CD4-positive, alpha-beta T cell treated with Interleukin-2 at 100 ng/mL for 4 hours (primary cell): ENCODE measurements around the gene RAB5IF.
A peak's percentile ranks its signal among the peaks of the same experiment; 100 is the strongest.
"Not testable (repeated sequence)": the region's sequence is repeated elsewhere in the genome, so short reads cannot be mapped to it uniquely, and the experiment has no call there.

ENCODE experiments used
- DNase-seq: peaks from one replicate; pipeline ENCODE4 v3.0.0-alpha.2; 2020; ENCODE audit warnings: low spot score

The RAB5IF gene

DNA sequence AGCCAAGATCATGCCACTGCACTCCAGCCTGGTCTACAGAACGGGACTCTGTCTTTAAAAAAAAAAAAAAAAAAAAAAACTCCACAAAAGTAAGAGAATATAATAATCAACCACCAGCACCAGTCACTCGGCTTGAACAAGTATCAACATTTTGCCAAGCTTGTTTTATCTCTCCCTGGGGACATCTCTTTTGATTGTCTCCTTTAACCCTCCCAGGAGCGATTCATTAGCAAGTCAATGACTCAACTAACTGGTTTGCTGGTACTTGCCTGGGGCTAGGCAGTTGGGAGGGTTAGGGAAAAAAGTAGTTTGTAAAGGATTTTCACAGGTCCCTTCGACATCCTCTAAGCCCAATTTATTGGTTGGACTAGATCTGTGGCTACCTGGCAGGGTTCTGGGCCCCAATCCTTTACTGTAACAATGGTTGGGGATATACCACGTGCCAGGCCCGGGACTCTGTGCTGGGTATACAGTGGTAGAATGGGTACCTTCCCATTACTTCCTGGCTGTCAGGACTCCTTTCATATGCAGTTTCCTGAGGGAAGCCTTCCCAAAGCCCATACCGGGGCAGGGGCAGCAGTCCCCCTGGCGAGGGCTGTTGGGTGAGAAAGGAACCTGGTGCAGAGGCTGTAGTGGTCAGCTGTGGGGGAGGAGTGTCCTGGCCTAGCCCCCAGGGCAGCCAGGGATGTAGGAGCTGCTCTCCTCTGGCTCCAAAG is 20.0 kb upstream of the RAB5IF start:
- no peak for DNase-seq

DNA sequence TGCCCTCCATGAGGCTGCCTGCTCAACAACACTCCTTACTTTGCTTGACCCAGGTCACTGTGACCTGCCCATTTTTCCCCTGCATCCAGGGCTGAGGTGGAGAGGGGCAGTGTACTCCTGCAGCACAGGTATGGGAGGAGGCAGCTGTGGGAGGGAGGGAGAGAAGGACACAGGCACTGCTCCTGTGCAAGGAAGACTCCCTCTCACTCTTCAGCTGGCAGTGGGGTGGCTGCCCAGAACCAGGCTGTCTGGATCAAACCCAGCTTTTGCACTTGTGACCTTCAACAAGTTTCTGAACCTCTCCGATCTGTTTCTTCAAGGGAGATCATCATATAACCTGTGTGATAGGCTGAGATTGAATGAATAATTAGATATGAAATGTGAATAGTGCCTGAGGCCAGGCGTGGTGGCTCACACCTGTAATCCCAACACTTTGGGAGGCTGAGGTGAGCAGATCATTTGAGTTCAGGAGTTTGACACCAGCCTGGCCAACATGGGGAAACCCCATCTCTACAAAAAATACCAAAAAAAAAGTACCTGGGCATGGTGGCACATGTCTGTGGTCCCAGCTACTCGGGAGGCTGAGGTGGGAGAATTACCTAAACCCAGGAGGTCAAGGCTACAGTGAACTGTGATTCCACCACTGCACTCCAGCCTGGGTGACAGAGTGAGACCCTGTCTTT is 18.1 kb upstream of the RAB5IF start:
- no peak for DNase-seq

DNA sequence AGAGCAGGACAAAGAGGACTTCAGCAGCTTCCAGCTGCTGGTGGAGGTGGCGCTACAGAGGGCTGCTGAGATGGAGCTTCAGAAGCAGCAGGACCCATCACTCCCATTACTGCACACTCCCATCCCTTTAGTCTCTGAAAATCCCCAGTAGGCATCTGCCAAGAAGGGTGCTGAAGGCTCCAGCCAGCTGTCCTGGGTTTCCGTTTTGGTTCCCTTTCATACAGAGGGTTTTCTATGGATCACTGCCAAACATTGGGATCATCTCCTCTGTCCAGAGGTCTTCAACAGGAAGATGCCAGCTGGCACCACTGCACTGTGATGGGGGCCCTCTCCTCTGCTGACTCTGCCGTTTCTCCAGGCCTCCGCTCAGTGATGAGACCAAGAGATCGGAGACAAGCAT is 14.3 kb upstream of the RAB5IF start:
- DNase-seq, result no peak

DNA sequence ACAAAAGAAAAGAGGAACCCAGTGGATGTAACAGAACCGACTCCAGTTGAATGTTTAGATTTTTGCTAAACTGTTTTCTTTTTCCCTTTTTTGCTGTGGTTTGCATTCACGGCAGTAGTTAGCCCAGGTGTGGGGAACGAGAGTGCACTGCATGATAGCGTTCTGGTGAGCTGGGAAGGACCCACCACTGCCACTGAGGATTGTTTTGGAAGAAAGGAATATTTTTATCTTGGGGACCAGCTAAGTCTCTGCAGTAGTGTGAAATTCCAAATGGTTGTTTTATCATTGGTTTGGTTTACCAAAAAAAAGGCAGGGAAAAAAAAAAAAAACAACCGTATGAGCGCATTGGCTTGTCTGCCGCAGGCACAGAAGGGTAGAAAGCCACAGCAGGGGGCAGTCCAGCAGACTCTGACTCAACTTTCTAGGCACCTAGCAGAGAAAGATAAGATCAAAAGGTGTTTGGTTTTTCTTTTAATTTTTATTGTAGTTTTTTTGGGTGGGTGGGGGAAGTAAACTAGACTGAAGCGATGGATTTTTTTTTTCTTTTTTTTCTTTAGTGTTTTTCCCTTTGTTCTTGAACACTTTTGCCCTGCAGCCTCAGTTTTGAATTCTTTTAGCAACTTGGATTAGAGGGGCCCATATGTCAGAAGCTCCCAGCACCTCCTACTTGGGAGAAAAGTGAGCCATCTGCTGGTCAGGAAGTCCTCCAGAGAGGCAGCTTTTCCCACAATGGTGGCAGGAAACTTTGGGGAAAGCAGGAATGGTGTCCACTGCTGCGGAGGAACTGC is 13.5 kb upstream of the RAB5IF start:
- DNase-seq, result peak; percentile 87

DNA sequence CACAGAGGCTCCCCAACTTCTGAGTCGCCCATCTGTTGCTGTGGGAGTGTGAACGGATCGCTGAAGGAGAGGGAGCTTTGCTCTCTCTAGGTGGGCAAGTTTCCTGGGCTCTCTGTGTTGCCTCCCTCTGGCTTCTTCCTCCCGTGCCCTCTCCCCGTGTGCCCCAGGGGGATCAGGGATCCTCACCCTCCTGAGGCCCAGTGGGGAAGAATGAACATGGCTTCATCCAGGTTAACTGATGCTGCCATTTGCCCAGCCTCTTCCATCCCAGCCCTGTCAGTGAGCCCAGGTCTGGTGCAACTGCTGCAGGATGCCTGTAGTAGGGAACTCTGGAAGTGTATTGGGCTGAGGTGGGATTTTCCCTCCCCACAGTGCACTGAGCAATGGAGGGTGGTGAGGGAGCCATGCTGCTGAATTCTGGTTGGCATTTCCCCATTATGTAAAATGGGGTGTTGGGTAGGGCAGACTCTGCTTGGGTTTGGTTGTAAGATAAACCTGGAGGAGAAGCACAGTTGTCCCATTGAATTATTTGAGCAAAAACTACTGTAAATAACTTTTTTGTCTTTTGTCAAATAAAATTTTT is 12.1 kb upstream of the RAB5IF start:
- DNase-seq, result no peak

DNA sequence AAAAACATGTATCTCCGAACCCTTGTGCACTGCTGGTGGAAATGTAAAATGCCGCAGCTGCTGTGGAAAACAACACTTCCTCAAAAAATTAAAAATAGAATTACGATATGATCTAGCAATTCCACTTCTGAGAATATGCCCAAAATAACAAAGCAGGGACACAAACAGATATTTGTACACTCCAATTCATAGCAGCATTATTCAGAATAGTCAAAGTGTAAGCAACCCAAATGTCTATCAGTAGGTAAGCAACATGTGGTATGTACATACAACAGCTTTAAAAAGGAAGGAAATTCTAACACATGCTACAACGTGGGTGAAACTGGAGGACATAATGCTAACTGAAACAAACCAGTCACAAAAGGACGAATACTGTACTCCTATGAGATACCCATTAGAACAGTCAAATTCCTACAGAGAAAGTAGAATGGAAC is 5.7 kb upstream of the RAB5IF start:
- DNase-seq, result no peak

DNA sequence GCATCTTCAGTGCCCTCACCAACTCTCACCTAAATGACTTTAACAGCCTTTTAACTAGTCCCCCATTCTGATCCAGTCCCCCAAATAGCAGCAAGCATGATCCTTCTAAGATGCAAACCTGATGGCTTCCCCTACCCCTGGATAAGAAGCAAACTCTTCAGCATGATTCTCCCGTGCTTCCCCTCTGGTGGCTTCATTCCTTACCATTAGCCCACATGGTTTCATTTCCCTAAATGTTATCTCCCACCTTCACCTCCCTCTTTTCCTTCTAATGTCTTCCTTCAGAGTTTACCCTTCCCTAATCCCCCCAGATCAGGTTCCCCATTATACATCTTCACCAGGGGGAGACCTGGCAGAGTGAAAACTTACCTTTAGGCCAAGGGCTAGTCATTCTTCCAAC is 4.0 kb upstream of the RAB5IF start:
- DNase-seq, result no peak

DNA sequence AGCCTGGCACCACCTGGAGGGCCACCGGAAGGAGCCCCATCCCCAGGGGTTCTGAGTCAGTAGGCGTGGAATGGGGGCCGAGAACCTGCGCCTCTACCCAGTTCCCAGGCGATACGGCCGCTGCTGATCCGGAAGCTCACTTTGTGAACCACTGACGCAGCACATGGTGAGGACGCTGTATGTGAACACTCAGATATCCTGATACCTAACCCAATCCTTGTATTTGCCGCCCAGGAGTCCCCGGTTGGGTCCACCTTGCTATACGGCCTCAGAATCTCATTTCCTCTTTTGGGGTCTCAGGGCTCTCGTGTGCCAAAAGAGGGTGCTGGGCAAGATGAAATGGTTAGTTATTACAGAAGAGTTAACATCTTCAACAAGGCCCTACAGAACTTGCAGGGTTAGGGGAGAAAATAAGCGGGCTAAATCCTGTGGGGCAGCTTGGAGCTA is 604 bp upstream of the RAB5IF start:
- peak; percentile 53 for DNase-seq

DNA sequence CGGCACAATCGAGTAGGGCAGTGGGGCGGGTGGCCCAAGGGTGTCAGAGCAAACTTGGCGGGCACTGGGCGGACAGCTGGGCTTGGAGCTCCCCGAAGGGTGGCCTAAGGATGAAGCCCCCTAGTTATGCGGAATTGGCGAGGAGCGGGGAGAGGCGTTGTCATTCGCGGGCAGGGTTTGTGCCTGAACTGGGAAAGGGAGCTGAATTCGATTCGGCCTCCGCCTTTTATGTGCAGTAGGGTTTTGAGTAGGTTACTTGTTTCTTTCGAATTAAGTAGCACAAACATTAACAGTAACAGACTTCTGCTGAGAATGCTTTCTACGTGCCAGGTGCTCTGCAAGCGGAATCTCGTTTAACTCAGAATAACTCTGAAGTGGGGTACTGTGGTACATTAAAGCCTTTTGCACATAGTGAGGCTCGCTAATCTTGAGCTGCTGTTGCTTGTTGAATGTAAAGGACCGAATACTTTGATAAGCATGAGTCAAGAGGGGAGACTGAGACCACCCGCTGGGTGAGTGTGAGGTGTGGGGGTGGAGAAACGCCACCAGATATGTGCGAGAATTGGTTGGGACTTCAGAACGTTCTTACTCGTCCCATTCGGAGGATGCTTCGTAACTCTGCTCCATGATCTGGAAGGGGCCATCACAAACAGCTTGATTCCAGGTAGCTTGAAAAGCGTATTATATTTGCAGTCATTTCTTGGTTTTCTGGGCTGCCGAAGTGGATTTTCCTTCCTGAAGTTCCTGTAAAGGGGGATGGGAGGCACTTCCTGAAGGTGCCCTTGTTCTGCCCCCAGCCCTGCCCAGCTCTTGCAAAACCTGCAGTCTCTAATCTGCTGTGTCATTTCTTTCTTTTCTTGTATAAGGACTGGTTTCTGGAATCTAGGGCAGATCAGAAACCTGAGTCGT is 833 bp downstream of the RAB5IF start:
- DNase-seq, result no peak

DNA sequence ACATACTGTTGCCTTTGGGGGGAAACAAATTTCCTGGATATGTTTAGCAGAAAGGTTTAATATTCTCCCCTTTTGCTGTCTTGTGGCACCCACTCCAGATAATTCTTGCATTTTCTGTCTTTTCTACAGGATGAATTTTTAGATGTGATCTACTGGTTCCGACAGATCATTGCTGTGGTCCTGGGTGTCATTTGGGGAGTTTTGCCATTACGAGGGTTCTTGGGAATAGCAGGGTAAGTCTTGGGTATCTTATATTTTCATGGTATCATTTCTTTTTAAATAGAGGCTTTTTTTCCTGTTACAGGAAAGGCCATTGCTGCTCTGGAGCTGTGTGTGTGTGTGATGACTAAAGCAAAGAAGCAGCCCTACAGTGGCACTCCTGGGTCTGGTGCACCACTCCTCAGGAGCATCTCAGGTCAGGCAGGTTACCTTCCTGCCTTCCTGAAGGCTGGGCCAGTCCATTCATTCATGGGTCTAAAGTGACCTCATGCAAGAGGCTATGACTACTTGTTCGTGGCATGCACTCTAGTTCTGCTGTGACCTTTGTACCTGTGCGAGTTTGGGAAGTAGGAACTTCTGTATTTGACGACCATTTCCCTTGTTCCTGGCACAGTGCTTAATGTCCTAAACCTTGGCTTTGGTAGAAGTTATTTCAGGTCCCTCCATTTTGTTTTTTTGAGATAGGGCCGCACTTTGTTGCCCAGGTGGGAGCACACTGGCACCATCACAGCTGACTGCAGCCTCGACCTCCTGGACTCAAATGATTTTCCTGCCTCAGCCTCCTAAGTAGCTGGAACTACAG is 2.2 kb downstream of the RAB5IF start:
- no peak for DNase-seq

DNA sequence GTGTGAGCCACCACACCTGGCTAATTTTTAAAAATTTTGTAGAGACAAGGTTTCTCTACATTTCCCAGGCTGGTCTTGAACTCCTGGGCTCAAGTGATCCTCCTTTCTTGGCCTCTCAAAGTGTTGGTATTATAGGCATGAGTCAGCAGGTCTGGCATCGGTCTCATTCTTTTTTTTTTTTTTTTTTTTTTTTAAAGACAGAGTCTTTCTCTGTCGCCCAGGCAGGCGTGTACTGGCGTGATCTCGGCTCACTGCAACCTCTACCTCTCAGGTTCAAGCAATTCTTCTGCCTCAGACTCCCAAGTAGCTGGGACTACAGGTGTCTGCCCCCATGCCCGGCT is 2.8 kb downstream of the RAB5IF start:
- not testable (repeated sequence) for DNase-seq

DNA sequence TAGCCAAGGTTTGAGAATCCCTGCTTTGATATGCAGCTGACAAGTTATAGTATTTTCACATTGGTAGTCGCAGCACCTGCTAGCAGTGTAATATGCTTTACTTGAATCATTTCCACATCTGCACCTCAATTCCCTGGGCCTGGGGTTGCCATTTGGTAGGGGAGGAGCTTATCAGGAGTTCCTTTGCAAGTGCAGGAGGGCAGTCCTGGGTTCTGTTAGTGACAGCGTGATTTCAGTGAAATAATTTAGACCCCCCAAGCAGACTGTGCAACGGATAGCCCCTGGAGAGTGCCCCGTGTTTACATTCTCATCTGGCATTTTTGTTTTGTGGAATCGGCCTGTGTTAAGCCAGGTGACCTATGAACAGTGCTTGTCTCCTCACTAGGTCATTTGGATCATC is 6.0 kb downstream of the RAB5IF start:
- no peak for DNase-seq

DNA sequence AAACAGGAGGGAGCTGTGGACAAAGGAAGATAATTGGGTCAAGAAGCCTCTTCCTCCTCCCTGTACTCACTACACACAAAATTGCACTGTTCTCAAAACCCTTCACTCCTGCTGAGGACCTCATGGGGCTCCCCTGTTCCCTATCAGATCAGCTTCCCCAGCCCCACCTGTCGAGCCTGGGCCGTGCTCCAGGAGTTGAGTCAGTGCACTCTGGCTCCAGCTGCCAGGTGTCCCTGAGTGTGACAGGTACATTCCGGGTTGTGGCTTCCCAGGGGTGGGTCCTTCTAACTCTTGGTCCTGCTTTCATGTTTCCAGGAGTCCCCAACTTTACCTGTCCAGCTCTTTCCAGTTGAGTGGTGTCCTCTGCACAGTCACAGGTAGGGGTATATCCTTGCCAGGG is 8.4 kb downstream of the RAB5IF start:
- no peak for DNase-seq

DNA sequence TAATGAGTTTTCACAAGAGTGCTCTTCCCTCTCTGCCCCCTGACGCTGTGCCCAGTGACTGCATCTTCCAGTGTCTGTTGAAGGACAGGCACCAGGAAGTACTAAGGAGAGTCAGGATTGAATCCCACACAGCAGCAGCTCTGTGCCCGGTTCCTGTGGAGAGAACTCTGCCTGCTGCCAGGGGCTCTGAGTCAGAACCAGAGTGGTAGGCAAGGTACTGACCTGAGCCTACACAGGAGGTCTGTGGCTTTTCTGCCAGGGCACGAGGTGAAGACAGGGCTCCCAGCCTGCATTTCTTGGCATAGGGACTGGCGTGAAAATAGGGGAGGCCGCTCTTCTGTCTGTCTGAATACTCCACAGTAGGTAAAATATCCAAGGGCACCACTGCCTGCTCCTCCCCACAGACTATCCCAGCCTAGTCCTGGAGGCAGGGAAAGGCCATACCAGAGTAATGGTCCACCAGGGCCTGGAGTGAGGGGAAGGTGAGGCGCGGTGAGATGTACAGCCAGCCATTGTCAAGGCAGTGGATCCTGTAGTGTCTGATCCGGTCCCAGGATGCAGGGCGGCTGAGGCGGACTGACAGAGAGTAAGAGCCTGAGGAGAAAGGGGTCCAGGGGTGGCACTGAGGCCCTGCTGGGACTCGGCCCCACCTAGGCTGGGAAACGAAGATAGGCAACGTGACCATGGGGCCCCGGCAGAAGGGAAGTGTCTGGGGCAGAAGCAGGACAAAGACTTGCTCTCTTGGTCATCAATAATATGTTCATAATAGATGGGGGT is 9.4 kb downstream of the RAB5IF start:
- no peak for DNase-seq

DNA sequence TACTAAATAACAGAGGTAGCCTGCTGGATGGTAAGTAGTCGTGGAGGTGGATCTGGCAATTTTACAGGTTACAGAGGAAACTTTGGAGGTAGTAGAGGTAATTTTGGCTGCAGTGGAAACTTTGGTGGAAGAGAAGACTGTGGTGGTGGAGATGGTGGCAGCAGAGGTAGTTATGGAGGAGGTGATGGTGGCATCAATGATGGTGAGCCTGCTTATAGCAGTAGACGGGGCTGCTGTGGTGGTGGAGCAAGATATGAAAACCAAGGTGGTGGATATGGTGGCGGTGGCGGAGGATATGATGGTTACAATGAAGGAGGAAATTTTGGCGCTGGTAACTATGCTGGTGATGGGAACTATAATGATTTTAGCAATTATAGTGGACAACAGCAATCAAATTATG is 15.3 kb downstream of the RAB5IF start:
- no peak for DNase-seq

DNA sequence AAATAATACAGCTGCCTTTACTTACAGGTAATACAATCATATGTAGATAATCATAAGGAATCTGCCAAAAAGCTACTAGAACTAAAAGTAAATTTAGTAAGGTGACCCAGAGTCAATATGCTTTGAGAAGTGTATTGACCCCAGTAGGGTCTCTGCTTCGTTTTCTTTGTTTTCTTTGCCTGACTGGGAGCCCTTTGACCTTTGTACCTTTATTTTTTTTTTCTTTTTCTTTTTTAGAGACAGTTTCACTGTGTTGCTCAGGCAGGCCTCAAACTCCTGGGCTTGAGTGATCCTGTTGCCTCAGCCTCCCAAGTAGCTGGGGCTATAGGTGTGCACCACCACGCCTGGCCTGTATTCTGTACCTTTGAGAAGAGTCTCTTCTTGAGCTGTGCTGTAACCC is 17.9 kb downstream of the RAB5IF start:
- DNase-seq, result no peak

DNA sequence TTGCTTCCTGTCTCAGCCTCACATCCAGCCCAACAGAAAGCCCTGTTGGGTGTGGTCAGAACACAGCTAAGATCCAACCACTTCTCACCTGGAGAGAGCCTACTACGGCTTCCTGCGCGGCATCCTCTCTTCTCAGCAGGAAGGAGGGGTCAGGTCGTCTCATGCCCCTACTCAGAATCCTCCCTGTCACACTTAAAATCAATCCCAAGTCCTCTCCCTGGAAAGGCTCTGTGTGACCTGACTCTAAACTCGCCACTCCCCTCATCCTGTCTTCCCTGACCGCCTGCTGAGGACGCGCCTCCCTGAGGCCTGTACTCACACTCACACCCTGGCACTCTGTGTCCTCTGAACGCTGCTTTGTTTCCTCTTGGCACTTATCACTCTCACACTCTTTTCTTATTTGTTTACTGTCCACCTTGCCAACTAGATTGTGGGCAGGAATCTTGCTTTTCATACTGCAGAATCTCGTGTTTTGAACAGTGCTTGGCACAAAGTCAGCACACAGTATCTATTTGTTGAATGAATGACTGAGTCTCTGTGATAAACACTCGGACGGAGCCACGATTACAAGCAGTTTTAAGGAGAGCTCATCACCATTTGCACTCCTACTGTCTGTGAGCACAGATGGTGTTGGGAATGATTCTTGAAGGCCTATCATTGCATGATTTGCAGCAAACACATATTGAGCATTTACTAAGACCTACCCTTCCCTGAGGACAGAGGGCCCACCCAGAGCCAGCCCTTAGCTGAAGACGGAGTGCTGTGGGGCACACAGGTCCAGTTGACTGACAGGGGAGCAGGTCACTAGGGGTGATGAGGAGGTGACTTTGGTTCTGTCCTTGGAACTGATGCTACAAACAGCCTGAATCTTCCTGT is 18.7 kb downstream of the RAB5IF start:
- DNase-seq, result no peak

DNA sequence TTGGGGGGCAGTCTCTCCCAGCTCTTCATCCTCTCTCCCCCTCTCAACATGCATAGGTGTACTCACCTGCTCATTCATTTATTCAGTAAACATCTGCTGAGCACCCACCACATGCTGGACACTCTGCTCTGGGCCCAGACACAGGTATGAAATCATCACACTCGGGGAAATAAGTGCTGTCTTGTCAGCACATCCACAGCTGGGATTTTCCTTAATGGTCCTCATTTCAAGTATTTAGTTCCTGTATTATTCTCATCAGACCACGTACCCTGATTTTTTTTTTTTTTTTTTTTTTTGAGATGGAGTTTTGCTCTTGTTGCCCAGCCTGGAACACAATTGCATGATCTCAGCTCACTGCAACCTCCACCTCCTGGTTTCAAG is 19.4 kb downstream of the RAB5IF start:
- no peak for DNase-seq

DNA sequence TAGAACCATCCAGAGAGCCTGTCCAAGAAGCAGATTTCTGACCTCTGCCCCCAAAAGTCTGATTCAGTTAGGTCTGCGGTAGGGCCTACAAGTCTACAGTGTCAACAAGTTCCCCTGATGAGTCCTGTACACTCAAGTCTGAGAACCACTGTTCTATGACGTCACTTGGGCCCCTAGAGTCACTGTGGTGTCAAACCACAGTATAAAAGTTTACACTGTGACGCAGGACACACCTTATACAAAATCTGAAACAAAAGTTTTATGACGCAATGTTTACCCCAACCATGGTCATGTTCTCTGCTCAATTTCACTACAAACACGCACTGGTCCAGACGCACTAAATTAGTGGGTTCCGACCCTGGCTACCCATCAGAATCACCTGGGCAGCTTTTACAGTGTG is 22.5 kb downstream of the RAB5IF start:
- peak; percentile 61 for DNase-seq
